Spleen (tissue), 11 donors: ENCODE data around the gene RABL6. TPM values are rescaled to one million over a fixed set of nuclear protein-coding genes. Genes with fewer than 3 reads are reported as not detected.

Experiments
- DNase-seq: peaks from one replicate; pipeline ENCODE4 v3.0.0-alpha.2; 2020
- H3K27ac ChIP-seq, 8 donors: fragments of 200-600 bp; sonication (generic) in 7 of 8; 1 replicate in 4 of 8; 2 replicates in 4 of 8; pipeline versions ENCODE4 v1.5.0 to v1.8.0; 2016 to 2021; ENCODE audit warnings: inconsistent platforms in 4 of 8, mild to moderate bottlenecking in 4 of 8, moderate library complexity in 1 of 8
- H3K27me3 ChIP-seq, 7 donors: fragments of 200-600 bp; sonication (generic) in 6 of 7; replicated peaks in 1 of 7; 1 replicate in 4 of 7; 2 replicates in 3 of 7; pipeline versions ENCODE4 v1.5.0 to v1.8.0; 2016 to 2021; ENCODE audit warnings: inconsistent platforms in 3 of 7, mild to moderate bottlenecking in 1 of 7
- H3K36me3 ChIP-seq, 6 donors: fragments of 200-600 bp; sonication (generic) in 5 of 6; 1 replicate in 4 of 6; 2 replicates in 2 of 6; pipeline versions ENCODE4 v1.5.0 to v1.8.0; 2016 to 2021; ENCODE audit warnings: inconsistent platforms in 2 of 6
- H3K4me1 ChIP-seq, 6 donors: fragments of 200-600 bp; sonication (generic) in 5 of 6; 1 replicate in 3 of 6; 2 replicates in 3 of 6; pipeline versions ENCODE4 v1.5.0 to v1.8.0; 2016 to 2021; ENCODE audit warnings: inconsistent platforms in 3 of 6
- H3K4me3 ChIP-seq, 8 donors: fragments of 200-600 bp; sonication (generic) in 7 of 8; 1 replicate in 4 of 8; 2 replicates in 4 of 8; pipeline versions ENCODE4 v1.5.0 to v1.8.0; 2016 to 2021; ENCODE audit warnings: inconsistent platforms in 4 of 8, mild to moderate bottlenecking in 4 of 8, moderate library complexity in 2 of 8
- H3K9me3 ChIP-seq, 8 donors: fragments of 200-600 bp; sonication (generic) in 7 of 8; 1 replicate in 4 of 8; 2 replicates in 4 of 8; pipeline versions ENCODE4 v1.5.0 to v1.8.0; 2016 to 2021; ENCODE audit warnings: inconsistent platforms in 4 of 8
- POLR2A ChIP-seq, 3 donors: fragments of 450-650 bp; IDR thresholded peaks; one replicate each; pipeline ENCODE4 v1.5.1; 2017; ENCODE audit warnings: antibody characterized with exemption in 3 of 3, mild to moderate bottlenecking in 1 of 3
- POLR2AphosphoS5 ChIP-seq, 3 donors: sonication (generic); formaldehyde crosslinking; IDR thresholded peaks; one replicate each; pipeline ENCODE4 v1.5.1; 2017; ENCODE audit warnings: antibody characterized with exemption in 3 of 3
- WGBS, 5 donors: extraction: QIAGEN DNeasy Blood & Tissue Kit in 3 of 5; methylation state at CpG; one replicate each; pipeline versions ENCODE4 v1.1.5 to v1.1.7; 2013 to 2018; 5-methylcytosine and 5-hydroxymethylcytosine counted together
- intact Hi-C: fragments of 100-400 bp; cut with DNase I; formaldehyde crosslinking; loops from one replicate; pipeline ENCODE4 v1.15.0; 2023; ENCODE audit warnings: low total_unique reads
- polyA plus RNA-seq, 3 donors: library from polyadenylated mRNA; stranded (reverse); fragments of 200-250 nt; gene quantifications; one replicate each; pipeline ENCODE4 v1.2.1, GENCODE V29; 2013
- total RNA-seq, 7 donors: library from RNA; depleted of rRNA in 3 of 7; stranded (reverse); fragments of >200 nt in 3 of 7; fragmentation: NEBNext Ultra II Directional in 4 of 7; extraction: Animal tissue kit (Norgen Biotek cat#: 25700) in 4 of 7; gene quantifications; one replicate each; pipeline versions ENCODE4 v1.1.0 to v1.2.1, GENCODE V29; 2016 to 2021
- TF ChIP-seq, protein P1 (sequence below), 11 experiments: fragments of 200-600 bp in 7 of 11; fragments of 450-650 bp in 4 of 11; sonication (generic) in 4 of 11; IDR thresholded peaks in 8 of 11; conservative IDR thresholded peaks in 3 of 11; 1 replicate in 7 of 11; 2 replicates in 4 of 11; pipeline versions ENCODE4 v1.4.0 to v1.8.0; 2016 to 2021; ENCODE audit warnings: antibody characterized with exemption in 11 of 11, inconsistent platforms in 4 of 11, mild to moderate bottlenecking in 1 of 11
- donor health status: healthy with polysubstance abuse.
- donor health status: DM: no; HTN: no; CAD: no; lungs with moderate emphysema.
- donor health status: DM: no; HTN: no; CAD: no.
- donor health status: Bipolar disorder and iron deficiency.
- donor health status: healthy.
- donor health status: DM: no; HTN: no; CAD: no.
- donor health status: DM: yes; HTN: yes; CAD: no.

Gene RABL6
- total and polyA plus RNA-seq, 10 donors: 32.7 to 70.0 (median 55.7) TPM

DNA sequence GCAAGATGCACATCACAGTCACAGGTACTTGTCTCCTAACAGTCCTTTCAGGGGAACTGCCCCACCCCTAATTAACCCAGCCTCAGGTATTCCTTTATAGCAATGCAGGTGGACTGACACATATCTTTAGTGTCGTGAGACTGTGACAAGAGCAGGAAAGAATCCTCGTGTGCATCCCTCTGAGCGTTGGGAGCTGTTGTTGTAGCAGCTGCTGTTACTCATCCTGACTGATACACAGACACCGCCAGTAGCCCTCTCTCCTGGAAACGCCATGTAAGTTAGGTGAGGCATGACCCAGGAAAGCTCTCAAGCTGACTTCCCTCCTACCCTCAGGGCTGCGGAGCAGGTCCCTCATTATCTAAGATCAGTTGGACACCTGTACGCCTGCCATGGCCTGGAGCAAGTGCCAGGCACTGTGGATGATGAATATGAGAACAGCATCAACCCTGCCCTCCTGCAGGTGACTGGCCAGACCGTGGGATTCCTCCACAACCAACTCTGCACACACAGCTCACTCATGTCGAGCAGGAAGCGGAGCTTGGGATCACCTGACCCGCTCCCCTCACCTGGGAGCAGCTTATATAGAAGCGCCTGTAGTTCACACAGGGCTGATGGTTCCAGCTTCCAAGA, 33.2 kb upstream of the RABL6 start:
- DNase-seq: no peak
- intact Hi-C loops: no loop called here
- Histone ChIP-seq H3K4me3 (no peak overlapping the region), H3K4me1 (peaks cover 0 to 9% (median 2%) of the 10 kb centered on the region in 6 donors), H3K9me3 (peaks cover 0 to 10% (median 7%) of the 10 kb centered on the region in 8 donors), H3K27ac (no peak overlapping the region), H3K27me3 (peaks cover 0 to 4% (median 0%) of the 10 kb centered on the region in 7 donors), H3K36me3 (no peaks in the 10 kb centered on the region)
- TF ChIP-seq, protein P1, sequence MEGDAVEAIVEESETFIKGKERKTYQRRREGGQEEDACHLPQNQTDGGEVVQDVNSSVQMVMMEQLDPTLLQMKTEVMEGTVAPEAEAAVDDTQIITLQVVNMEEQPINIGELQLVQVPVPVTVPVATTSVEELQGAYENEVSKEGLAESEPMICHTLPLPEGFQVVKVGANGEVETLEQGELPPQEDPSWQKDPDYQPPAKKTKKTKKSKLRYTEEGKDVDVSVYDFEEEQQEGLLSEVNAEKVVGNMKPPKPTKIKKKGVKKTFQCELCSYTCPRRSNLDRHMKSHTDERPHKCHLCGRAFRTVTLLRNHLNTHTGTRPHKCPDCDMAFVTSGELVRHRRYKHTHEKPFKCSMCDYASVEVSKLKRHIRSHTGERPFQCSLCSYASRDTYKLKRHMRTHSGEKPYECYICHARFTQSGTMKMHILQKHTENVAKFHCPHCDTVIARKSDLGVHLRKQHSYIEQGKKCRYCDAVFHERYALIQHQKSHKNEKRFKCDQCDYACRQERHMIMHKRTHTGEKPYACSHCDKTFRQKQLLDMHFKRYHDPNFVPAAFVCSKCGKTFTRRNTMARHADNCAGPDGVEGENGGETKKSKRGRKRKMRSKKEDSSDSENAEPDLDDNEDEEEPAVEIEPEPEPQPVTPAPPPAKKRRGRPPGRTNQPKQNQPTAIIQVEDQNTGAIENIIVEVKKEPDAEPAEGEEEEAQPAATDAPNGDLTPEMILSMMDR (IDR thresholded peaks at IDR 0.05 in 8 of 11, conservative IDR thresholded peaks at IDR 0.05 in 3 of 11): no peak
- TF ChIP-seq POLR2AphosphoS5 (IDR thresholded peaks at IDR 0.05): no peak
- TF ChIP-seq POLR2A (IDR thresholded peaks at IDR 0.05): no peak
- WGBS, 5 donors: 86 to 93% (median 90%) methylated on average over 3 to 12 of the region's 12 CpGs

DNA sequence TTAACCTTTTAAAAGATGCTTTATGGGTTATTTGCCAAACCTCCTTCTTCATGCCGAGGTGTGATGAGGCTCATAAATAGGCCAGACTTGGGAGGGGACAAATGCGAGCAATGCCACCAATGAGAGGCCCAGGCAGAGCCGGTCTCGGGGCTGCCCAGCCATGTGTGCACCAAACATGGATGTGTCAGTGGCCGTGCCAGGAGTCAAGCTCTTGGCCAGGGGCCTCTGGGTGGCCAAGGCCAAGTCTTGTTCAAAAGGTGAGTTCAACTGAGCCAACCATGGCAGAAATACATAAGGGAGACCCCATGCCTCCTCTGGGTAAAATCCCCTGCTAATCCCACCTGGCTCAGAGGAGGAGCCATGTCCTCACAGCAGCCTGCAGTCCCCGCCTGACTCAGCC, 32.6 kb upstream of the RABL6 start:
- peaks cover 0 to 10% (median 7%) of the 10 kb centered on the region in 8 donors for H3K9me3 ChIP-seq
- TF ChIP-seq, protein P1 (IDR thresholded peaks at IDR 0.05 in 8 of 11, conservative IDR thresholded peaks at IDR 0.05 in 3 of 11): no peak
- no peak for TF ChIP-seq POLR2A (IDR thresholded peaks at IDR 0.05)
- no peak for TF ChIP-seq POLR2AphosphoS5 (IDR thresholded peaks at IDR 0.05)
- no peaks in the 10 kb centered on the region for H3K27me3 ChIP-seq
- H3K36me3 ChIP-seq: no peaks in the 10 kb centered on the region
- H3K4me3 ChIP-seq: no peak overlapping the region
- no peak for DNase-seq
- H3K27ac ChIP-seq: no peak overlapping the region
- H3K4me1 ChIP-seq: peaks cover 0 to 6% (median 0%) of the 10 kb centered on the region in 6 donors
- intact Hi-C loops: no loop called here
- WGBS, 5 donors: 79 to 97% (median 90%) methylated on average over 5 to 6 of the region's 6 CpGs

DNA sequence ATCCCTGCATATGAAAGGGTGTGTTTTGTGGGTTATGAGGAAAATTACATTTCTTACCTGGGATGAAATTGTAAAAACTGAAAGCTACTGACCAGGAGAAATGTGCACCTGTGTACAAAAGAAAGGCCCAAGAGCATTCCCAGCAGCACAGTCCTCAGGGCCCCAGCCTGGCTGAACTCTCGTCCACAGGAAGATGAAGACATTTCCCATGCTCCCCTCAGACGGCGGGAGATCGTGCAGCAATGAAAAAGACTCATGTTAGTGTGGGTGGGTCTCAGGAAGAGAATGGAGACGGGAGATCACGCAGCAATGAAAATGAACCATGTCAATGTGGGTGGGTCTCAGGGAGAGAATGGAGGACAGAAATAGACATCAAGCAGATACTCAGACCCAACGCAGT, 30.8 kb upstream of the RABL6 start:
- Histone ChIP-seq H3K4me1 (peaks cover 0 to 6% (median 0%) of the 10 kb centered on the region in 6 donors), H3K27me3 (no peaks in the 10 kb centered on the region), H3K27ac (no peak overlapping the region), H3K36me3 (no peaks in the 10 kb centered on the region), H3K4me3 (no peak overlapping the region), H3K9me3 (peaks cover 0 to 10% (median 7%) of the 10 kb centered on the region in 8 donors)
- TF ChIP-seq POLR2A (IDR thresholded peaks at IDR 0.05): no peak
- intact Hi-C loops: no loop called here
- 40 to 65% (median 56%) methylated on average over 7 of the region's 7 CpGs for WGBS, 5 donors
- no peak for DNase-seq

DNA sequence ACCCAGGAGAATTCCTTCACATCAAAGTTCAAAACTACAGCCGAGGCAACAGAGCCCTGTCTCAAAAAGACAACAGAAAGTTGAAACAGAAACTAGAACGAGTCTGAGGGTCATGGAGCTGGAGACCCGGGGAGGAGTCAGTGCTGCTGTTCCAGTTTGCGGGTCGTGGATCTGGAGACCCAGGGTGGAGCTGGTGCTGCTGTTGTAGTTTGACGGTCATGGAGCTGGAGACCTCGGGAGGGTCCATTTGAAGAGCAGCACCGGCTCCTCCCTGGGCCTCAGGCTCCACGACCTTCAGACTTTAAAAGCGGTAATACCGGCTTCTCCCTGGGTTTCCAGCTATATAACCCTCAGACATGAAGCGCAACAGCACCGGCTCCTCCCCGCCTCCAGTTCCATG, 30.4 kb upstream of the RABL6 start:
- peaks cover 0 to 6% (median 0%) of the 10 kb centered on the region in 6 donors for H3K4me1 ChIP-seq
- H3K9me3 ChIP-seq: peaks cover 0 to 10% (median 7%) of the 10 kb centered on the region in 8 donors
- H3K27me3 ChIP-seq: no peaks in the 10 kb centered on the region
- intact Hi-C loops: no loop called here
- no peaks in the 10 kb centered on the region for H3K36me3 ChIP-seq
- no peak overlapping the region for H3K4me3 ChIP-seq
- TF ChIP-seq POLR2AphosphoS5 (IDR thresholded peaks at IDR 0.05) (no peak), POLR2A (IDR thresholded peaks at IDR 0.05) (no peak)
- TF ChIP-seq, protein P1 (IDR thresholded peaks at IDR 0.05 in 8 of 11, conservative IDR thresholded peaks at IDR 0.05 in 3 of 11): no peak
- 70 to 81% (median 75%) methylated on average over 14 of the region's 14 CpGs for WGBS, 5 donors
- H3K27ac ChIP-seq: no peak overlapping the region
- no peak for DNase-seq
